ENCODE measurements around the gene OSBP. TPM values are rescaled to one million over a fixed set of nuclear protein-coding genes. Genes with fewer than 3 reads are reported as not detected.

Gene OSBP
- total and polyA plus RNA-seq, 9 of the 15 experiments (the other 6 are each of a cell fraction or from before 2014, with no cell fraction given), result 11.7 to 49.0 (median 28.7) TPM

DNA sequence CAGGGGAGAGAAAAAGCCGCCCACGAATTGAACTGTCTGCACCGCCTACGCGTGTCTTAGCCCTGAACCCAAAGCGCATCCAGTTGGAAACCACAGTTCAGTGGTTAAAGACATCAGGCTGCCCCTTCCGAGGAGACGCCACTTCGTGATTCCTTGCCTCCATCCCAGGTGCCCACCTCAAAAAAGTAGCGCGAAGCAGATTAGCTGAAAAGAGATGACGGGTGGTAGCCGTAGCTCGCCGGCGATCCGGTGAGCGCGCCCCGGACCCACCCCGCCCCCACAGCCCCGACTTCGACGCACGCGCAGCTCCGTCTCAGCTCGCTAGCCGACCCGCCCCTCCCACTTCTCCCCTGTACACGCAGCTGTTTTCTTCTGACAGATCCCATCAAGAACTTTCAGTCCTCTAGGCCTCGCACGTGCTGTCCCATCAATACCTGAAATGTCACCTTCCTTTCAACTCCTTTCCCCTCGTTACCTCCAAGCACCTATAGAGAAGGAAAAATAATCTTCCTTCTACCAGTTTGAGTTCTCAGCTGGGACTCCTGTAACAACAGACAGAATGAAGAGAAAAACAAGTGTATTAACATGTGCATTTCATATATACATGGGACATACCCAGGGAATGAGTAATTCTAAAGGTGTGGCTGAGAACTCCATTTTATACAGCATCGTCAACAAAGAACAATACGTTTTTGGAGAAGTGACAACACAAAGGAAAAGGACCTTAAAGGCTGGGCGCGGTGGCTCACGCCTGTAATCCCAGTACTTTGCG, 54.7 kb downstream of the OSBP start (continued):
- no peak for TF ChIP-seq NELFE (IDR thresholded peaks at IDR 0.05; ENCODE audit: insufficient read depth, insufficient read length)
- TF ChIP-seq ZNF277 (CRISPR knock-in tag; IDR thresholded peaks at IDR 0.05; ENCODE audit: borderline replicate concordance), result no peak
- TF ChIP-seq ZBED1 (IDR thresholded peaks at IDR 0.05), result no peak
- no peak for TF ChIP-seq JUNB (CRISPR knock-in tag; conservative IDR thresholded peaks at IDR 0.05)
- TF ChIP-seq ZNF79 (CRISPR knock-in tag; IDR thresholded peaks at IDR 0.05; ENCODE audit: low read depth), result no peak
- TF ChIP-seq ZNF589 (CRISPR knock-in tag; IDR thresholded peaks at IDR 0.05; ENCODE audit: low read depth), result 0 out of 2 replicates have a peak, but pooled peaks have one; percentile 40
- TF ChIP-seq BCOR (IDR thresholded peaks at IDR 0.05), result peak; percentile 3; the same call in 1 of the 2 replicates
- peak; percentile 60; the same call in 1 of the 2 replicates for TF ChIP-seq SOX6 (IDR thresholded peaks at IDR 0.05)
- no peak for TF ChIP-seq HOXB6 (CRISPR knock-in tag; IDR thresholded peaks at IDR 0.05; ENCODE audit: borderline replicate concordance)
- TF ChIP-seq CC2D1A (IDR thresholded peaks at IDR 0.05), result 0 out of 2 replicates have a peak, but pooled peaks have one; percentile 54
- no peak for TF ChIP-seq ARHGAP35 (IDR thresholded peaks at IDR 0.05; ENCODE audit: partially characterized antibody)
- peak; percentile 32 to 72; a peak in 2 of 4 replicates for TF ChIP-seq ARNT (IDR thresholded peaks at IDR 0.05)
- TF ChIP-seq ZNF133 (CRISPR knock-in tag; IDR thresholded peaks at IDR 0.05), result no peak
- TF ChIP-seq SAFB2 (IDR thresholded peaks at IDR 0.05; ENCODE audit: borderline replicate concordance, low read depth, low read length, severe bottlenecking), result no peak
- TF ChIP-seq ZNF143 (CRISPR knock-in tag; IDR thresholded peaks at IDR 0.05), result no peak
- TF ChIP-seq ZNF12 (CRISPR knock-in tag; IDR thresholded peaks at IDR 0.05), result no peak
- TF ChIP-seq ZFX (CRISPR knock-in tag; IDR thresholded peaks at IDR 0.05), result peak; percentile 45
- no peak for TF ChIP-seq XRCC3 (IDR thresholded peaks at IDR 0.05)
- TF ChIP-seq IRF2 (CRISPR knock-in tag; IDR thresholded peaks at IDR 0.05), result no peak
- TF ChIP-seq ZNF274 (IDR thresholded peaks at IDR 0.05; ENCODE audit: borderline replicate concordance, low read depth, low read length), result no peak; the same call in 1 of the 2 replicates
- TF ChIP-seq, protein P1, sequence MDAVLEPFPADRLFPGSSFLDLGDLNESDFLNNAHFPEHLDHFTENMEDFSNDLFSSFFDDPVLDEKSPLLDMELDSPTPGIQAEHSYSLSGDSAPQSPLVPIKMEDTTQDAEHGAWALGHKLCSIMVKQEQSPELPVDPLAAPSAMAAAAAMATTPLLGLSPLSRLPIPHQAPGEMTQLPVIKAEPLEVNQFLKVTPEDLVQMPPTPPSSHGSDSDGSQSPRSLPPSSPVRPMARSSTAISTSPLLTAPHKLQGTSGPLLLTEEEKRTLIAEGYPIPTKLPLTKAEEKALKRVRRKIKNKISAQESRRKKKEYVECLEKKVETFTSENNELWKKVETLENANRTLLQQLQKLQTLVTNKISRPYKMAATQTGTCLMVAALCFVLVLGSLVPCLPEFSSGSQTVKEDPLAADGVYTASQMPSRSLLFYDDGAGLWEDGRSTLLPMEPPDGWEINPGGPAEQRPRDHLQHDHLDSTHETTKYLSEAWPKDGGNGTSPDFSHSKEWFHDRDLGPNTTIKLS (IDR thresholded peaks at IDR 0.05; ENCODE audit: borderline replicate concordance, low read depth), result peak; percentile 27; the same call in 1 of the 2 replicates
- TF ChIP-seq ZNF717 (CRISPR knock-in tag; IDR thresholded peaks at IDR 0.05), result no peak
- TF ChIP-seq PTTG1 (tag; IDR thresholded peaks at IDR 0.05; ENCODE audit: low read depth), result no peak

Measured in K562 (cell line).